PFSK-1 (cell line): ENCODE data around the gene MAPK8IP3.

Source experiments
- FOXP2 ChIP-seq: optimal IDR thresholded peaks from 2 replicates; pipeline ENCODE3; 2011; ENCODE audit warnings: borderline replicate concordance, control low read depth, inconsistent platforms; ENCODE audit not compliant: insufficient read depth; ENCODE audit errors: extremely low read length, extremely low read depth
- POLR2AphosphoS5 ChIP-seq: IDR thresholded peaks from 2 replicates; pipeline ENCODE4 v1.6.1; 2012; ENCODE audit warnings: low read depth, mild to moderate bottlenecking, control low read depth, low read length, moderate library complexity
- SIN3A ChIP-seq: IDR thresholded peaks from 2 replicates; pipeline ENCODE4 v1.6.1; 2012; ENCODE audit warnings: mild to moderate bottlenecking, low read length, moderate library complexity, borderline replicate concordance; ENCODE audit not compliant: insufficient read depth
- TAF1 ChIP-seq: IDR thresholded peaks from 2 replicates; pipeline ENCODE4 v1.6.1; 2012; ENCODE audit warnings: low read length, control low read depth, borderline replicate concordance; ENCODE audit not compliant: insufficient read depth
- TF ChIP-seq, protein P1 (sequence below), 2 experiments: IDR thresholded peaks; 2 replicates each; pipeline versions ENCODE4 v1.6.1 to v1.8.0; 2011 to 2012; ENCODE audit warnings: low read depth in 2 of 2, low read length in 2 of 2, control low read depth in 1 of 2, inconsistent platforms in 1 of 2, mild to moderate bottlenecking in 1 of 2, moderate library complexity in 1 of 2; ENCODE audit not compliant: insufficient read depth in 1 of 2

DNA sequence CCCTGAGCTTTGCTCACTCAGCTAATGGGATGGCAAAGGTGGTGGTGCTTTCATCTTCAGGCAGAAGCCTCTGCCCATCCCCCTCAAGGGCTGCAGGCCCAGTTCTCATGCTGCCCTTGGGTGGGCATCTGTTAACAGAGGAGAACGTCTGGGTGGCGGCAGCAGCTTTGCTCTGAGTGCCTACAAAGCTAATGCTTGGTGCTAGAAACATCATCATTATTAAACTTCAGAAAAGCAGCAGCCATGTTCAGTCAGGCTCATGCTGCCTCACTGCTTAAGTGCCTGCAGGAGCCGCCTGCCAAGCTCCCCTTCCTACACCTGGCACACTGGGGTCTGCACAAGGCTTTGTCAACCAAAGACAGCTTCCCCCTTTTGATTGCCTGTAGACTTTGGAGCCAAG, 5.7 kb upstream of the MAPK8IP3 start:
- TF ChIP-seq POLR2AphosphoS5 (no peak), TAF1 (no peak), SIN3A (no peak), FOXP2 (no peak)
- TF ChIP-seq, protein P1, sequence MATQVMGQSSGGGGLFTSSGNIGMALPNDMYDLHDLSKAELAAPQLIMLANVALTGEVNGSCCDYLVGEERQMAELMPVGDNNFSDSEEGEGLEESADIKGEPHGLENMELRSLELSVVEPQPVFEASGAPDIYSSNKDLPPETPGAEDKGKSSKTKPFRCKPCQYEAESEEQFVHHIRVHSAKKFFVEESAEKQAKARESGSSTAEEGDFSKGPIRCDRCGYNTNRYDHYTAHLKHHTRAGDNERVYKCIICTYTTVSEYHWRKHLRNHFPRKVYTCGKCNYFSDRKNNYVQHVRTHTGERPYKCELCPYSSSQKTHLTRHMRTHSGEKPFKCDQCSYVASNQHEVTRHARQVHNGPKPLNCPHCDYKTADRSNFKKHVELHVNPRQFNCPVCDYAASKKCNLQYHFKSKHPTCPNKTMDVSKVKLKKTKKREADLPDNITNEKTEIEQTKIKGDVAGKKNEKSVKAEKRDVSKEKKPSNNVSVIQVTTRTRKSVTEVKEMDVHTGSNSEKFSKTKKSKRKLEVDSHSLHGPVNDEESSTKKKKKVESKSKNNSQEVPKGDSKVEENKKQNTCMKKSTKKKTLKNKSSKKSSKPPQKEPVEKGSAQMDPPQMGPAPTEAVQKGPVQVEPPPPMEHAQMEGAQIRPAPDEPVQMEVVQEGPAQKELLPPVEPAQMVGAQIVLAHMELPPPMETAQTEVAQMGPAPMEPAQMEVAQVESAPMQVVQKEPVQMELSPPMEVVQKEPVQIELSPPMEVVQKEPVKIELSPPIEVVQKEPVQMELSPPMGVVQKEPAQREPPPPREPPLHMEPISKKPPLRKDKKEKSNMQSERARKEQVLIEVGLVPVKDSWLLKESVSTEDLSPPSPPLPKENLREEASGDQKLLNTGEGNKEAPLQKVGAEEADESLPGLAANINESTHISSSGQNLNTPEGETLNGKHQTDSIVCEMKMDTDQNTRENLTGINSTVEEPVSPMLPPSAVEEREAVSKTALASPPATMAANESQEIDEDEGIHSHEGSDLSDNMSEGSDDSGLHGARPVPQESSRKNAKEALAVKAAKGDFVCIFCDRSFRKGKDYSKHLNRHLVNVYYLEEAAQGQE (IDR thresholded peaks at IDR 0.05; ENCODE audit: insufficient read depth in 1 of 2, low read depth in 2 of 2, low read length in 2 of 2): no peak
